IMR-90 (cell line): ENCODE results near the gene IQCK. TPM values are rescaled to one million over a fixed set of nuclear protein-coding genes. Genes with fewer than 3 reads are reported as not detected.

Source experiments
- ATAC-seq: fragments of 200-7000 bp; cut with Tn5 transposase; 2 replicates; pipeline ENCODE4 v1.9.1; 2020; ENCODE audit warnings: low read depth, mild to moderate bottlenecking, moderate library complexity
- BruUV-seq: library from RNA; stranded (reverse); fragments of 400-500 nt; replicated peaks from 2 replicates; lab custom pipeline; 2021; lab: Mats Ljungman, UMichigan
- CTCF ChIA-PET: fragments of 300-600 bp; formaldehyde crosslinking; extraction: SDS; loops from one replicate; lab custom pipeline; 2021; ENCODE audit warnings: antibody characterized with exemption; lab: Yijun Ruan, JAX
- POLR2A ChIA-PET: fragments of 300-600 bp; sonication (Branson Sonifier 250); formaldehyde crosslinking; loops from one replicate; lab custom pipeline; 2022; ENCODE audit warnings: antibody characterized with exemption; ENCODE audit not compliant: unreplicated experiment; lab: Charles Lee
- DNase-seq: peaks from one replicate; pipeline ENCODE4 v3.0.0; 2013
- H2AFZ ChIP-seq: replicated peaks from 2 replicates; pipeline ENCODE3; 2013; ENCODE audit warnings: low read length, mild to moderate bottlenecking; ENCODE audit not compliant: poor library complexity
- H2AK5ac ChIP-seq: 2 replicates; pipeline ENCODE4 v1.6.1; 2013; ENCODE audit warnings: low read depth, low read length, inconsistent platforms
- H2AK9ac ChIP-seq: replicated peaks from 2 replicates; pipeline ENCODE3; 2013; ENCODE audit warnings: mild to moderate bottlenecking, low read depth, low read length, moderate library complexity; ENCODE audit not compliant: poor library complexity
- H2BK120ac ChIP-seq: 2 replicates; pipeline ENCODE4 v1.6.1; 2013; ENCODE audit warnings: low read depth, low read length, inconsistent platforms
- H2BK15ac ChIP-seq: 3 replicates; pipeline ENCODE4 v1.6.1; 2013; ENCODE audit warnings: low read depth, low read length, inconsistent platforms
- H2BK20ac ChIP-seq: 2 replicates; pipeline ENCODE4 v1.6.1; 2013; ENCODE audit warnings: low read depth, mild to moderate bottlenecking, inconsistent platforms, low read length, moderate library complexity
- H2BK5ac ChIP-seq: 2 replicates; pipeline ENCODE4 v1.6.1; 2013; ENCODE audit warnings: mild to moderate bottlenecking, low read depth, low read length, inconsistent platforms; ENCODE audit not compliant: poor library complexity, severe bottlenecking
- H3K14ac ChIP-seq: replicated peaks from 2 replicates; pipeline ENCODE4 v1.6.1; 2013; ENCODE audit warnings: low read depth, low read length, inconsistent platforms
- H3K18ac ChIP-seq: 2 replicates; pipeline ENCODE4 v1.6.1; 2013; ENCODE audit warnings: low read depth, low read length, control low read depth
- H3K23ac ChIP-seq: 2 replicates; pipeline ENCODE4 v1.6.1; 2013; ENCODE audit warnings: low read depth, low read length, inconsistent platforms
- H3K27ac ChIP-seq: 2 replicates; pipeline ENCODE4 v1.5.1; 2013; ENCODE audit warnings: mild to moderate bottlenecking, control low read depth, low read length; ENCODE audit not compliant: insufficient read depth
- H3K27me3 ChIP-seq: 2 replicates; pipeline ENCODE4 v1.6.1; 2013; ENCODE audit warnings: low read length; ENCODE audit not compliant: control insufficient read depth, insufficient read depth
- H3K36me3 ChIP-seq: 2 replicates; pipeline ENCODE4 v1.6.1; 2013; ENCODE audit warnings: low read length, mixed read lengths; ENCODE audit not compliant: control insufficient read depth, insufficient read depth
- H3K4ac ChIP-seq: 2 replicates; pipeline ENCODE4 v1.6.1; 2013; ENCODE audit warnings: low read depth, low read length, inconsistent platforms
- H3K4me1 ChIP-seq: 2 replicates; pipeline ENCODE4 v1.6.1; 2013; ENCODE audit warnings: low read length, mixed read lengths; ENCODE audit not compliant: control insufficient read depth, insufficient read depth
- H3K4me2 ChIP-seq: 2 replicates; pipeline ENCODE4 v1.6.1; 2013; ENCODE audit warnings: low read depth, mild to moderate bottlenecking, control low read depth, low read length, moderate library complexity
- H3K4me3 ChIP-seq: 2 replicates; pipeline ENCODE4 v1.5.1; 2013; ENCODE audit warnings: low read depth, mild to moderate bottlenecking, control low read depth, low read length, moderate library complexity; ENCODE audit not compliant: insufficient read depth
- H3K56ac ChIP-seq: 2 replicates; pipeline ENCODE4 v1.6.1; 2013; ENCODE audit warnings: low read length, inconsistent platforms; ENCODE audit not compliant: insufficient read depth; ENCODE audit errors: extremely low read depth
- H3K79me1 ChIP-seq, 2 experiments: 2 replicates each; pipeline ENCODE4 v1.6.1; 2013; ENCODE audit warnings: low read length in 2 of 2, inconsistent platforms in 1 of 2, low read depth in 1 of 2
- H3K9ac ChIP-seq: 2 replicates; pipeline ENCODE4 v1.6.1; 2013; ENCODE audit warnings: low read depth, low read length, control low read depth
- H3K9me1 ChIP-seq: 2 replicates; pipeline ENCODE4 v1.6.1; 2013; ENCODE audit warnings: low read length, inconsistent platforms; ENCODE audit not compliant: insufficient read depth
- H3K9me3 ChIP-seq: 2 replicates; pipeline ENCODE4 v1.6.1; 2013; ENCODE audit warnings: low read length; ENCODE audit not compliant: control insufficient read depth, insufficient read depth
- H4K20me1 ChIP-seq: 2 replicates; pipeline ENCODE4 v1.6.1; 2013; ENCODE audit warnings: low read length, inconsistent platforms; ENCODE audit not compliant: insufficient read depth
- H4K5ac ChIP-seq: 2 replicates; pipeline ENCODE4 v1.6.1; 2013; ENCODE audit warnings: mild to moderate bottlenecking, low read depth, low read length, control low read depth
- H4K8ac ChIP-seq, 2 experiments: 2 replicates each; pipeline ENCODE4 v1.6.1; 2013; ENCODE audit warnings: low read depth in 2 of 2, low read length in 2 of 2, control low read depth in 1 of 2, inconsistent platforms in 1 of 2
- H4K91ac ChIP-seq: 2 replicates; pipeline ENCODE4 v1.6.1; 2013; ENCODE audit warnings: low read depth, low read length, inconsistent platforms; ENCODE audit not compliant: insufficient read depth
- MAFK ChIP-seq: IDR thresholded peaks from 2 replicates; pipeline ENCODE4 v1.6.1; 2012; ENCODE audit warnings: low read depth, low read length, improper control_type of control experiment
- NFE2L2 ChIP-seq: fragments of 150-350 bp; IDR thresholded peaks from 2 replicates; pipeline ENCODE4 v1.6.1; 2016; ENCODE audit warnings: low read depth, mild to moderate bottlenecking, low read length
- RAD21 ChIP-seq: IDR thresholded peaks from 2 replicates; pipeline ENCODE4 v1.6.1; 2012; ENCODE audit warnings: low read length, improper control_type of control experiment
- WGBS, 2 experiments: methylation state at CpG; one replicate each; pipeline versions ENCODE4 v1.1.5 to v1.1.7; 2013; ENCODE audit warnings: missing lambda C conversion rate in 2 of 2; ENCODE audit not compliant: insufficient read length in 1 of 2; ENCODE audit errors: extremely low coverage in 2 of 2; 5-methylcytosine and 5-hydroxymethylcytosine counted together
- dilution Hi-C: fragments of 300-500 bp; cut with HindIII; formaldehyde crosslinking; loops from one replicate; pipeline ENCODE4 v1.14.3; 2018; ENCODE audit warnings: low sequenced_read_pairs; ENCODE audit not compliant: unreplicated experiment
- in situ Hi-C: fragments of 300-500 bp; cut with MboI; formaldehyde crosslinking; loops from 3 replicates; pipeline ENCODE4 v1.14.3; 2019; ENCODE audit warnings: low sequenced_read_pairs, inconsistent platforms, mixed read lengths
- intact Hi-C: fragments of 100-400 bp; cut with micrococcal nuclease; formaldehyde crosslinking; loops from 2 replicates; pipeline ENCODE4 v1.10.0; 2022
- polyA plus RNA-seq, 3 experiments: library from polyadenylated mRNA; depleted of rRNA; stranded (reverse); fragments of >200 nt; gene quantifications; 2 replicates each; pipeline ENCODE4 v1.2.3, GENCODE V29; 2012; ENCODE audit warnings: low replicate concordance in 1 of 3
- total RNA-seq: library from RNA; depleted of rRNA; stranded (reverse); fragments of >200 nt; gene quantifications from 2 replicates; pipeline ENCODE4 v1.2.3, GENCODE V29; 2012

Gene IQCK
- total and polyA plus RNA-seq, 2 of the 4 experiments (the other 2 are of a cell fraction), result 4.1 to 5.4 TPM

- Histone ChIP-seq H3K14ac (no peak overlapping the region), H2AFZ (peak overlapping the region; percentile 47), H3K9me1 (no peaks in the 10 kb centered on the region; the same call in 1 of the 2 replicates), H2BK20ac (no peak overlapping the region), H3K4me1 (no peaks in the 10 kb centered on the region), H3K9ac (no peak overlapping the region), H3K4me2 (no peak overlapping the region), H3K36me3 (peaks cover 31% of the 10 kb centered on the region), H3K9me3 (peaks cover 2% of the 10 kb centered on the region), H3K4ac (no peak overlapping the region), H3K4me3 (no peak overlapping the region), H3K56ac (no peak overlapping the region), H2AK9ac (no peak overlapping the region), H4K8ac (no peak overlapping the region), H2BK5ac (no peak overlapping the region), H3K23ac (no peak overlapping the region), H3K27ac (no peak overlapping the region), H3K18ac (no peak overlapping the region), H2BK15ac (no peak overlapping the region), H3K79me1 (peaks cover 0 to 3% of the 10 kb centered on the region in 2 experiments; a peak in 2 of 4 replicates), H2AK5ac (no peak overlapping the region), H4K20me1 (no peaks in the 10 kb centered on the region), H2BK120ac (no peak overlapping the region), H4K91ac (no peak overlapping the region), H4K5ac (no peak overlapping the region), H3K27me3 (no peaks in the 10 kb centered on the region)
- WGBS, 2 experiments, result 80% methylated on average over 2 of the region's 6 CpGs; no CpG with 5 or more reads in 1 of the 2 experiments
- DNase-seq (no peak), ATAC-seq (no peak)
- dilution Hi-C loops (no loop called here), in situ Hi-C loops (no loop called here), intact Hi-C loops (no loop called here)
- no TSS peak for BruUV-seq
- POLR2A ChIA-PET, result no interaction called here
- TF ChIP-seq NFE2L2 (no peak), MAFK (no peak), RAD21 (peak; percentile 14; the same call in 1 of the 2 replicates)
- CTCF ChIA-PET, result interaction anchor here (0.5 to 1.5 kb wide), 3 partner anchors 8 to 18 kb away, joined by 3 read pairs; no protein-coding TSS in a partner anchor
These were observed 37.2 kb upstream of the IQCK start for GRCh38 chr16:19680881-19681340.
